H1 (cell line): ENCODE results near the gene GADD45A. TPM values are rescaled to one million over a fixed set of nuclear protein-coding genes. Genes with fewer than 3 reads are reported as not detected.

Experiments used
- CTCF ChIA-PET: fragments of 300-600 bp; sonication (Branson Sonifier 250); formaldehyde crosslinking; loops from one replicate; lab custom pipeline; 2021; ENCODE audit not compliant: partially characterized antibody; lab: Charles Lee
- POLR2A ChIA-PET: fragments of 300-600 bp; sonication (Branson Sonifier 250); formaldehyde crosslinking; loops from one replicate; lab custom pipeline; 2021; ENCODE audit warnings: inconsistent platforms; ENCODE audit not compliant: partially characterized antibody; lab: Charles Lee
- DNase-seq, 2 experiments: peaks; one replicate each; pipeline versions ENCODE4 v3.0.0 to v3.0.0-alpha.2; 2010 to 2022; ENCODE audit warnings: low spot score in 2 of 2, low read depth in 1 of 2, mixed read lengths in 1 of 2
- FAIRE-seq: peaks from 2 replicates; lab custom pipeline; 2011; peaks lifted over from hg19 to GRCh38; lab: Jason Lieb, UNC
- H2AFZ ChIP-seq: 2 replicates; pipeline ENCODE4 v1.8.1; 2012; ENCODE audit warnings: low read length, inconsistent platforms
- H2AK5ac ChIP-seq: 2 replicates; pipeline ENCODE4 v1.6.1; 2013; ENCODE audit warnings: low read depth, low read length
- H2BK120ac ChIP-seq: replicated peaks from 2 replicates; pipeline ENCODE3; 2013; ENCODE audit warnings: low read depth, low read length, inconsistent platforms
- H2BK12ac ChIP-seq: 2 replicates; pipeline ENCODE4 v1.6.1; 2013; ENCODE audit warnings: low read depth, low read length
- H2BK15ac ChIP-seq: 2 replicates; pipeline ENCODE4 v1.6.1; 2013; ENCODE audit warnings: low read length
- H2BK20ac ChIP-seq: 2 replicates; pipeline ENCODE4 v1.6.1; 2013; ENCODE audit warnings: low read length
- H2BK5ac ChIP-seq: 2 replicates; pipeline ENCODE4 v1.6.1; 2013; ENCODE audit warnings: low read depth, low read length
- H3K14ac ChIP-seq: 2 replicates; pipeline ENCODE4 v1.6.1; 2013; ENCODE audit warnings: inconsistent platforms; ENCODE audit not compliant: insufficient read length
- H3K18ac ChIP-seq: 2 replicates; pipeline ENCODE4 v1.6.1; 2013; ENCODE audit warnings: low read length; ENCODE audit errors: extremely low read depth
- H3K23ac ChIP-seq: 2 replicates; pipeline ENCODE4 v1.6.1; 2013; ENCODE audit warnings: inconsistent platforms; ENCODE audit not compliant: insufficient read length
- H3K23me2 ChIP-seq: 2 replicates; pipeline ENCODE4 v1.6.1; 2013; ENCODE audit warnings: low read depth, low read length
- H3K27ac ChIP-seq: 2 replicates; pipeline ENCODE4 v1.6.1; 2011; ENCODE audit warnings: low read depth, low read length, inconsistent platforms
- H3K27me3 ChIP-seq, 4 experiments: replicated peaks in 1 of 4; 1 replicate in 1 of 4; 2 replicates in 3 of 4; pipeline versions ENCODE4 v1.6.1 to v1.8.1; 2011 to 2013; ENCODE audit warnings: low read length in 3 of 4, mild to moderate bottlenecking in 3 of 4, inconsistent platforms in 2 of 4, mixed read lengths in 2 of 4, moderate library complexity in 1 of 4; ENCODE audit not compliant: control insufficient read depth in 3 of 4, insufficient read depth in 3 of 4; ENCODE audit errors: extremely low read depth in 1 of 4
- H3K36me3 ChIP-seq, 4 experiments: 2 replicates each; pipeline versions ENCODE4 v1.6.1 to v1.8.1; 2011 to 2013; ENCODE audit warnings: mild to moderate bottlenecking in 4 of 4, low read length in 3 of 4, moderate library complexity in 2 of 4, control low read depth in 1 of 4, inconsistent platforms in 1 of 4; ENCODE audit not compliant: insufficient read depth in 4 of 4, control insufficient read depth in 2 of 4
- H3K4ac ChIP-seq: replicated peaks from 2 replicates; pipeline ENCODE3; 2013; ENCODE audit warnings: low read length, low read depth, mixed read lengths, inconsistent platforms; ENCODE audit not compliant: insufficient read length
- H3K4me1 ChIP-seq, 4 experiments: replicated peaks in 1 of 4; 1 replicate in 1 of 4; 2 replicates in 3 of 4; pipeline versions ENCODE4 v1.6.1 to v1.8.1; 2011 to 2013; ENCODE audit warnings: low read length in 3 of 4, inconsistent platforms in 2 of 4, mixed read lengths in 1 of 4; ENCODE audit not compliant: insufficient read depth in 4 of 4, control insufficient read depth in 3 of 4
- H3K4me2 ChIP-seq, 2 experiments: 2 replicates each; pipeline versions ENCODE4 v1.6.1 to v1.8.1; 2011 to 2013; ENCODE audit warnings: low read depth in 2 of 2, low read length in 2 of 2, control low read depth in 1 of 2, inconsistent platforms in 1 of 2, mild to moderate bottlenecking in 1 of 2; ENCODE audit not compliant: insufficient read depth in 1 of 2
- H3K4me3 ChIP-seq, 4 experiments: fragments of 200-600, 300-600 bp in 1 of 4; sonication (generic), shearing (Covaris generic), sonication (Bioruptor Twin) in 1 of 4; 2 replicates each; pipeline versions ENCODE4 v1.5.1 to v1.8.1; 2011 to 2016; ENCODE audit warnings: low read length in 4 of 4, low read depth in 3 of 4, control low read depth in 2 of 4, inconsistent platforms in 2 of 4, mild to moderate bottlenecking in 2 of 4, mixed read lengths in 1 of 4, moderate library complexity in 1 of 4; ENCODE audit not compliant: insufficient read depth in 2 of 4; ENCODE audit errors: extremely low read depth in 1 of 4
- H3K56ac ChIP-seq: replicated peaks from 2 replicates; pipeline ENCODE3; 2013; ENCODE audit warnings: low read depth, mild to moderate bottlenecking, mixed read lengths, low read length, inconsistent platforms; ENCODE audit not compliant: insufficient read length
- H3K79me1 ChIP-seq: 2 replicates; pipeline ENCODE4 v1.6.1; 2013; ENCODE audit warnings: low read depth, low read length, control low read depth
- H3K79me2 ChIP-seq, 2 experiments: 2 replicates each; pipeline versions ENCODE4 v1.6.1 to v1.8.1; 2012 to 2013; ENCODE audit warnings: low read length in 2 of 2, mild to moderate bottlenecking in 2 of 2, inconsistent platforms in 1 of 2; ENCODE audit not compliant: insufficient read depth in 2 of 2, control insufficient read depth in 1 of 2
- H3K9ac ChIP-seq, 4 experiments: replicated peaks in 1 of 4; 1 replicate in 1 of 4; 2 replicates in 3 of 4; pipeline versions ENCODE4 v1.6.1 to v1.8.1; 2011 to 2013; ENCODE audit warnings: low read depth in 3 of 4, low read length in 3 of 4, control low read depth in 2 of 4, mild to moderate bottlenecking in 2 of 4, moderate library complexity in 2 of 4, inconsistent platforms in 1 of 4; ENCODE audit errors: extremely low read depth in 1 of 4
- H3K9me3 ChIP-seq, 2 experiments: 2 replicates each; pipeline versions ENCODE4 v1.6.1 to v1.8.1; 2012 to 2013; ENCODE audit warnings: mild to moderate bottlenecking in 2 of 2, moderate library complexity in 2 of 2, control low read depth in 1 of 2, inconsistent platforms in 1 of 2, low read depth in 1 of 2, low read length in 1 of 2, mixed read lengths in 1 of 2; ENCODE audit not compliant: insufficient read depth in 2 of 2
- H4K20me1 ChIP-seq, 2 experiments: replicated peaks in 1 of 2; 2 replicates each; pipeline versions ENCODE3 to v1.8.1; 2011 to 2013; ENCODE audit warnings: inconsistent platforms in 2 of 2, low read length in 2 of 2, mild to moderate bottlenecking in 1 of 2; ENCODE audit not compliant: insufficient read depth in 2 of 2, control insufficient read depth in 1 of 2
- H4K5ac ChIP-seq: 2 replicates; pipeline ENCODE4 v1.6.1; 2013; ENCODE audit warnings: low read length, low read depth, mixed read lengths, inconsistent platforms; ENCODE audit not compliant: insufficient read length
- H4K8ac ChIP-seq: 2 replicates; pipeline ENCODE4 v1.8.0; 2013; ENCODE audit warnings: mild to moderate bottlenecking, moderate library complexity, low read length, inconsistent platforms; ENCODE audit not compliant: insufficient read depth; ENCODE audit errors: extremely low read depth
- H4K91ac ChIP-seq: replicated peaks from 2 replicates; pipeline ENCODE3; 2013; ENCODE audit warnings: low read length, mixed read lengths, inconsistent platforms; ENCODE audit not compliant: insufficient read length
- CBX5 ChIP-seq: fragments of 300-800, 300-1000 bp; sonication (generic); IDR thresholded peaks from 2 replicates; pipeline ENCODE4 v1.7.1; 2016; ENCODE audit warnings: antibody characterized with exemption, low read length, low read depth
- CEBPB ChIP-seq: IDR thresholded peaks from 2 replicates; pipeline ENCODE4 v1.6.1; 2012; ENCODE audit warnings: low read depth, low read length
- CHD1 ChIP-seq: IDR thresholded peaks from 2 replicates; pipeline ENCODE4 v1.6.1; 2012; ENCODE audit warnings: low read depth, low read length, improper control_type of control experiment
- CHD2 ChIP-seq: IDR thresholded peaks from 2 replicates; pipeline ENCODE4 v1.6.1; 2012; ENCODE audit warnings: low read length, improper control_type of control experiment
- EP300 ChIP-seq, 2 experiments: IDR thresholded peaks; 1 replicate in 1 of 2; 2 replicates in 1 of 2; pipeline ENCODE4 v1.6.1; 2011 to 2012; ENCODE audit warnings: low read depth in 2 of 2, low read length in 2 of 2, mild to moderate bottlenecking in 2 of 2, borderline replicate concordance in 1 of 2, inconsistent platforms in 1 of 2, moderate library complexity in 1 of 2
- EZH2 ChIP-seq: fragments of 200-600 bp; sonication (generic); IDR thresholded peaks from 2 replicates; pipeline ENCODE4 v1.7.1; 2012; ENCODE audit warnings: low read depth, mild to moderate bottlenecking, moderate library complexity, low read length, inconsistent platforms; ENCODE audit not compliant: severe bottlenecking
- GTF2F1 ChIP-seq: IDR thresholded peaks from 2 replicates; pipeline ENCODE4 v1.6.1; 2012; ENCODE audit warnings: low read depth, low read length, improper control_type of control experiment, borderline replicate concordance
- RNF2 ChIP-seq: fragments of 200-900, 300-1000 bp; sonication (generic); IDR thresholded peaks from 2 replicates; pipeline ENCODE4 v1.7.1; 2016; ENCODE audit warnings: borderline replicate concordance, low read depth, mild to moderate bottlenecking, antibody characterized with exemption, low read length; ENCODE audit not compliant: poor library complexity, severe bottlenecking; ENCODE audit errors: missing control alignments
- SAP30 ChIP-seq: fragments of 300-600 bp; sonication (generic); IDR thresholded peaks from 2 replicates; pipeline ENCODE4 v1.7.1; 2012; ENCODE audit warnings: low read length, moderate library complexity, mild to moderate bottlenecking, inconsistent platforms; ENCODE audit not compliant: insufficient read depth, insufficient replicate concordance
- SP1 ChIP-seq: IDR thresholded peaks from 2 replicates; pipeline ENCODE4 v1.6.1; 2011; ENCODE audit warnings: low read depth, low read length
- ZNF274 ChIP-seq: IDR thresholded peaks from 2 replicates; pipeline ENCODE4 v1.7.0; 2012; ENCODE audit warnings: low read length, borderline replicate concordance; ENCODE audit errors: extremely low read depth
- WGBS, 2 experiments: shearing (Covaris generic) in 1 of 2; methylation state at CpG; one replicate each; pipeline versions ENCODE4 v1.1.6 to v1.1.7; 2013 to 2015; ENCODE audit warnings: low lambda C conversion rate in 2 of 2, mixed read lengths in 2 of 2, inconsistent platforms in 1 of 2, low coverage in 1 of 2, missing lambda C conversion rate in 1 of 2; ENCODE audit not compliant: insufficient replicate concordance in 2 of 2, insufficient coverage in 1 of 2, insufficient read length in 1 of 2; ENCODE audit errors: extremely low coverage in 1 of 2, missing lambda C conversion rate in 1 of 2; 5-methylcytosine and 5-hydroxymethylcytosine counted together
- polyA plus RNA-seq, 7 experiments: library from polyadenylated mRNA; depleted of rRNA in 3 of 7; stranded (reverse) in 5 of 7; unstranded in 2 of 7; fragments of >200 nt in 5 of 7; fragments of 200-250 nt in 2 of 7; gene quantifications; 1 replicate in 5 of 7; 2 replicates in 1 of 7; 4 replicates in 1 of 7; pipeline versions ENCODE4 v1.2.1 to v1.2.3, GENCODE V29; 2011 to 2013; ENCODE audit warnings: missing spikeins in 2 of 7, mixed read lengths in 2 of 7
- total RNA-seq: library from RNA; stranded (reverse); fragmentation: NEBNext Ultra II Directional; extraction: Animal tissue kit (Norgen Biotek cat#: 25700); gene quantifications from 2 replicates; pipeline ENCODE4 v1.2.1, GENCODE V29; 2021
- TF ChIP-seq, protein P1 (sequence below): IDR thresholded peaks from 2 replicates; pipeline ENCODE4 v1.6.1; 2011; ENCODE audit warnings: low read length, improper control_type of control experiment

Gene GADD45A
- total and polyA plus RNA-seq, 2 of the 8 experiments (the other 6 are each of a cell fraction or from before 2014, with no cell fraction given): 7.6 to 15.6 TPM

GRCh38 chr1:67676287-67676686, 8.7 kb upstream of the GADD45A start:
- H3K4me3 ChIP-seq: no peak overlapping the region
- H3K79me1 ChIP-seq: no peaks in the 10 kb centered on the region
- H2BK5ac ChIP-seq: no peak overlapping the region
- no peaks in the 10 kb centered on the region for H4K20me1 ChIP-seq
- DNase-seq (no peak), FAIRE-seq (no peak)
- H3K23ac ChIP-seq: no peak overlapping the region
- H3K27ac ChIP-seq: no peak overlapping the region
- H3K14ac ChIP-seq: no peak overlapping the region
- H3K4ac ChIP-seq: no peak overlapping the region
- no peak overlapping the region for H2AK5ac ChIP-seq
- H3K79me2 ChIP-seq: no peaks in the 10 kb centered on the region
- H4K8ac ChIP-seq: no peak overlapping the region
- H2AFZ ChIP-seq: no peak overlapping the region
- no peak overlapping the region for H3K18ac ChIP-seq
- H2BK15ac ChIP-seq: no peak overlapping the region
- no peaks in the 10 kb centered on the region; the same call in 1 of the 2 replicates for H3K23me2 ChIP-seq
- H3K9me3 ChIP-seq: no peaks in the 10 kb centered on the region
- H3K27me3 ChIP-seq: no peaks in the 10 kb centered on the region
- no peak overlapping the region for H4K5ac ChIP-seq
- no peak overlapping the region for H2BK120ac ChIP-seq
- ChIA-PET POLR2A (interaction anchor here (7.3 kb wide), 1 partner anchor 10 kb away, joined by 34 read pairs; the partner anchor contains the start of gene GADD45A), CTCF (interaction anchor here (0.8 to 5.0 kb wide), 12 partner anchors 12 to 154 kb away, joined by 3 to 29 read pairs (median 4); no protein-coding TSS in a partner anchor)
- H3K4me2 ChIP-seq: no peak overlapping the region
- H3K56ac ChIP-seq: no peak overlapping the region
- no peak overlapping the region for H4K91ac ChIP-seq
- no peak overlapping the region for H2BK12ac ChIP-seq
- no peaks in the 10 kb centered on the region for H3K4me1 ChIP-seq
- no peak overlapping the region for H3K9ac ChIP-seq
- no peaks in the 10 kb centered on the region for H3K36me3 ChIP-seq
- 85% methylated on average over 2 of the region's 2 CpGs; no CpG with 5 or more reads in 1 of the 2 experiments for WGBS, 2 experiments
- no peak overlapping the region for H2BK20ac ChIP-seq
- TF ChIP-seq CHD2: no peak
- no peak for TF ChIP-seq SAP30
- TF ChIP-seq RNF2: no peak
- TF ChIP-seq CBX5: no peak
- no peak for TF ChIP-seq CHD1
- TF ChIP-seq CEBPB: no peak
- TF ChIP-seq, protein P1, sequence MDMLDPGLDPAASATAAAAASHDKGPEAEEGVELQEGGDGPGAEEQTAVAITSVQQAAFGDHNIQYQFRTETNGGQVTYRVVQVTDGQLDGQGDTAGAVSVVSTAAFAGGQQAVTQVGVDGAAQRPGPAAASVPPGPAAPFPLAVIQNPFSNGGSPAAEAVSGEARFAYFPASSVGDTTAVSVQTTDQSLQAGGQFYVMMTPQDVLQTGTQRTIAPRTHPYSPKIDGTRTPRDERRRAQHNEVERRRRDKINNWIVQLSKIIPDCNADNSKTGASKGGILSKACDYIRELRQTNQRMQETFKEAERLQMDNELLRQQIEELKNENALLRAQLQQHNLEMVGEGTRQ: no peak
- no peak for TF ChIP-seq GTF2F1
- no peak for TF ChIP-seq ZNF274
- TF ChIP-seq EP300 (IDR thresholded peaks at IDR 0.05; ENCODE audit: borderline replicate concordance in 1 of 2, low read depth in 2 of 2, low read length in 2 of 2): no peak
- TF ChIP-seq SP1: no peak
- TF ChIP-seq EZH2: no peak
